ENCODE results near the gene SAMD1. TPM values are rescaled to one million over a fixed set of nuclear protein-coding genes. Genes with fewer than 3 reads are reported as not detected.
"Not testable (repeated sequence)": the region's sequence is repeated elsewhere in the genome, so short reads cannot be mapped to it uniquely, and the experiment has no call there.

SAMD1 gene
- total RNA-seq, 1 donor from 2014 or later: 41.7 TPM

- no peaks in the 10 kb centered on the region for H3K36me3 ChIP-seq (ENCODE audit: insufficient read depth, low read length)
- peaks cover 6% of the 10 kb centered on the region for H3K9me3 ChIP-seq (ENCODE audit: insufficient read depth, low read depth, low read length)
- H3K9ac ChIP-seq (ENCODE audit: low read length): no peak overlapping the region
- no peaks in the 10 kb centered on the region for H4K20me1 ChIP-seq (ENCODE audit: insufficient read depth, low read length)
- no peak overlapping the region for H3K4me3 ChIP-seq (ENCODE audit: insufficient read depth, low read depth, low read length)
- no peak for FAIRE-seq
- TF ChIP-seq EZH2 (IDR thresholded peaks at IDR 0.05; ENCODE audit: insufficient read depth, low read length) (no peak), CTCF (IDR thresholded peaks at IDR 0.05; ENCODE audit: insufficient read depth, low read depth, low read length) (no peak)
- no peak overlapping the region for H3K4me3 Mint-ChIP-seq (ENCODE audit: unreplicated experiment)
- no peak overlapping the region for H3K27ac ChIP-seq (ENCODE audit: low read depth, low read length)
- H3K4me1 Mint-ChIP-seq (ENCODE audit: low read depth, unreplicated experiment): no peaks in the 10 kb centered on the region
- peaks cover 16% of the 10 kb centered on the region for H3K27me3 Mint-ChIP-seq (ENCODE audit: low read depth, unreplicated experiment)
- H3K27me3 ChIP-seq (ENCODE audit: insufficient read depth, low read length): no peaks in the 10 kb centered on the region
- DNase-seq (ENCODE audit: low read depth): no peak
- peaks cover 8% of the 10 kb centered on the region for H3K36me3 Mint-ChIP-seq (ENCODE audit: low read depth, unreplicated experiment)
- H3K4me2 ChIP-seq (ENCODE audit: low read length): no peak overlapping the region
- H3K9me3 Mint-ChIP-seq (ENCODE audit: unreplicated experiment): peaks cover 1% of the 10 kb centered on the region
- no peaks in the 10 kb centered on the region for H3K79me2 ChIP-seq (ENCODE audit: insufficient read depth, low read length)
- no peaks in the 10 kb centered on the region for H3K4me1 ChIP-seq (ENCODE audit: insufficient read depth, low read length)
- H2AFZ ChIP-seq (ENCODE audit: low read depth, low read length): no peak overlapping the region
- H3K27ac Mint-ChIP-seq (ENCODE audit: unreplicated experiment): no peak overlapping the region
Observed at GRCh38 chr19:14052470-14052869, 38.1 kb downstream of the SAMD1 start.

- Mint-ChIP-seq H3K9me3 (ENCODE audit: unreplicated experiment) (peaks cover 1% of the 10 kb centered on the region), H3K27ac (ENCODE audit: unreplicated experiment) (no peak overlapping the region), H3K27me3 (ENCODE audit: low read depth, unreplicated experiment) (peaks cover 16% of the 10 kb centered on the region), H3K4me1 (ENCODE audit: low read depth, unreplicated experiment) (no peaks in the 10 kb centered on the region), H3K4me3 (ENCODE audit: unreplicated experiment) (no peak overlapping the region), H3K36me3 (ENCODE audit: low read depth, unreplicated experiment) (peaks cover 8% of the 10 kb centered on the region)
- TF ChIP-seq CTCF (IDR thresholded peaks at IDR 0.05; ENCODE audit: insufficient read depth, low read depth, low read length): no peak
- no peak for TF ChIP-seq EZH2 (IDR thresholded peaks at IDR 0.05; ENCODE audit: insufficient read depth, low read length)
- Histone ChIP-seq H2AFZ (ENCODE audit: low read depth, low read length) (no peak overlapping the region), H4K20me1 (ENCODE audit: insufficient read depth, low read length) (no peaks in the 10 kb centered on the region), H3K36me3 (ENCODE audit: insufficient read depth, low read length) (no peaks in the 10 kb centered on the region), H3K79me2 (ENCODE audit: insufficient read depth, low read length) (no peaks in the 10 kb centered on the region), H3K4me2 (ENCODE audit: low read length) (no peak overlapping the region), H3K9ac (ENCODE audit: low read length) (no peak overlapping the region), H3K4me1 (ENCODE audit: insufficient read depth, low read length) (no peaks in the 10 kb centered on the region), H3K4me3 (ENCODE audit: insufficient read depth, low read depth, low read length) (no peak overlapping the region), H3K9me3 (ENCODE audit: insufficient read depth, low read depth, low read length) (peaks cover 6% of the 10 kb centered on the region), H3K27me3 (ENCODE audit: insufficient read depth, low read length) (no peaks in the 10 kb centered on the region), H3K27ac (ENCODE audit: low read depth, low read length) (no peak overlapping the region)
- FAIRE-seq (no peak), DNase-seq (ENCODE audit: low read depth) (no peak)
Observed at GRCh38 chr19:14051980-14052379, 38.6 kb downstream of the SAMD1 start.

GRCh38 chr19:14050961-14051360 is 39.6 kb downstream of the SAMD1 start:
- H3K4me3 ChIP-seq (ENCODE audit: insufficient read depth, low read depth, low read length); H4K20me1 ChIP-seq (ENCODE audit: insufficient read depth, low read length); H3K36me3 ChIP-seq (ENCODE audit: insufficient read depth, low read length); H3K9me3 ChIP-seq (ENCODE audit: insufficient read depth, low read depth, low read length); H3K4me1 Mint-ChIP-seq (ENCODE audit: low read depth, unreplicated experiment); H3K27ac Mint-ChIP-seq (ENCODE audit: unreplicated experiment); H2AFZ ChIP-seq (ENCODE audit: low read depth, low read length); H3K79me2 ChIP-seq (ENCODE audit: insufficient read depth, low read length); H3K36me3 Mint-ChIP-seq (ENCODE audit: low read depth, unreplicated experiment); H3K4me2 ChIP-seq (ENCODE audit: low read length); H3K4me1 ChIP-seq (ENCODE audit: insufficient read depth, low read length); H3K4me3 Mint-ChIP-seq (ENCODE audit: unreplicated experiment); H3K9me3 Mint-ChIP-seq (ENCODE audit: unreplicated experiment); FAIRE-seq; H3K27ac ChIP-seq (ENCODE audit: low read depth, low read length); H3K27me3 ChIP-seq (ENCODE audit: insufficient read depth, low read length); DNase-seq (ENCODE audit: low read depth); H3K9ac ChIP-seq (ENCODE audit: low read length): not testable (repeated sequence)
- H3K27me3 Mint-ChIP-seq (ENCODE audit: low read depth, unreplicated experiment): peaks cover 16% of the 10 kb centered on the region

Data from astrocyte (in vitro differentiated cells and primary cell).